Prostate gland (tissue), 2 donors: ENCODE results near the gene RSPH1.

ENCODE experiments used
- POLR2A ChIP-seq: fragments of 450-650 bp; IDR thresholded peaks from one replicate; pipeline ENCODE4 v1.6.1; 2016; ENCODE audit warnings: antibody characterized with exemption, mild to moderate bottlenecking
- POLR2AphosphoS5 ChIP-seq: sonication (generic); formaldehyde crosslinking; IDR thresholded peaks from one replicate; pipeline ENCODE4 v1.6.1; 2017; ENCODE audit warnings: antibody characterized with exemption
- TF ChIP-seq, protein P1 (sequence below), 4 experiments: fragments of 200-600 bp in 2 of 4; fragments of 450-650 bp in 2 of 4; sonication (generic) in 2 of 4; IDR thresholded peaks; 1 replicate in 3 of 4; 2 replicates in 1 of 4; pipeline ENCODE4 v1.5.1; 2016 to 2019; ENCODE audit warnings: antibody characterized with exemption in 4 of 4, mild to moderate bottlenecking in 2 of 4, moderate library complexity in 2 of 4

- TF ChIP-seq, protein P1, sequence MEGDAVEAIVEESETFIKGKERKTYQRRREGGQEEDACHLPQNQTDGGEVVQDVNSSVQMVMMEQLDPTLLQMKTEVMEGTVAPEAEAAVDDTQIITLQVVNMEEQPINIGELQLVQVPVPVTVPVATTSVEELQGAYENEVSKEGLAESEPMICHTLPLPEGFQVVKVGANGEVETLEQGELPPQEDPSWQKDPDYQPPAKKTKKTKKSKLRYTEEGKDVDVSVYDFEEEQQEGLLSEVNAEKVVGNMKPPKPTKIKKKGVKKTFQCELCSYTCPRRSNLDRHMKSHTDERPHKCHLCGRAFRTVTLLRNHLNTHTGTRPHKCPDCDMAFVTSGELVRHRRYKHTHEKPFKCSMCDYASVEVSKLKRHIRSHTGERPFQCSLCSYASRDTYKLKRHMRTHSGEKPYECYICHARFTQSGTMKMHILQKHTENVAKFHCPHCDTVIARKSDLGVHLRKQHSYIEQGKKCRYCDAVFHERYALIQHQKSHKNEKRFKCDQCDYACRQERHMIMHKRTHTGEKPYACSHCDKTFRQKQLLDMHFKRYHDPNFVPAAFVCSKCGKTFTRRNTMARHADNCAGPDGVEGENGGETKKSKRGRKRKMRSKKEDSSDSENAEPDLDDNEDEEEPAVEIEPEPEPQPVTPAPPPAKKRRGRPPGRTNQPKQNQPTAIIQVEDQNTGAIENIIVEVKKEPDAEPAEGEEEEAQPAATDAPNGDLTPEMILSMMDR (IDR thresholded peaks at IDR 0.05): no peak
- TF ChIP-seq POLR2AphosphoS5 (no peak), POLR2A (no peak)
Observed at GRCh38 chr21:42521384-42521783, 25.4 kb upstream of the RSPH1 start.
